PC-3 (cell line): Measurements from ENCODE around the gene TSC22D3. TPM values are rescaled to one million over a fixed set of nuclear protein-coding genes. Genes with fewer than 3 reads are reported as not detected.
"Not testable (repeated sequence)": the region's sequence is repeated elsewhere in the genome, so short reads cannot be mapped to it uniquely, and the experiment has no call there.

Experiments
- ATAC-seq: fragments of 200-7000 bp; cut with Tn5 transposase; 2 replicates; pipeline ENCODE4 v1.9.1; 2020; ENCODE audit warnings: mild to moderate bottlenecking, moderate library complexity
- BruUV-seq: library from RNA; stranded (reverse); fragments of 400-500 nt; replicated peaks from 2 replicates; lab custom pipeline; 2021; lab: Mats Ljungman, UMichigan
- CTCF ChIA-PET: fragments of 300-600 bp; sonication (Branson Sonifier 250); formaldehyde crosslinking; loops from one replicate; lab custom pipeline; 2022; ENCODE audit warnings: antibody characterized with exemption; lab: Charles Lee
- POLR2A ChIA-PET: fragments of 300-600 bp; sonication (Branson Sonifier 250); formaldehyde crosslinking; loops from one replicate; lab custom pipeline; 2022; ENCODE audit warnings: antibody characterized with exemption; ENCODE audit not compliant: unreplicated experiment; lab: Charles Lee
- DNase-seq: peaks from one replicate; pipeline ENCODE4 v3.0.0-alpha.2; 2015
- H2AFZ ChIP-seq: fragments of 300-600 bp; sonication (generic); 2 replicates; pipeline ENCODE4 v1.6.0; 2016; ENCODE audit warnings: antibody characterized with exemption, low read length
- H3F3A ChIP-seq: fragments of 300-600 bp; sonication (generic); one replicate; pipeline ENCODE4 v1.6.0; 2017; ENCODE audit warnings: antibody characterized with exemption, low read length, control low read depth, mild to moderate bottlenecking; ENCODE audit not compliant: unreplicated experiment
- H3K27ac ChIP-seq: fragments of 300-600 bp; sonication (generic); 2 replicates; pipeline ENCODE4 v1.5.1; 2016; ENCODE audit warnings: mild to moderate bottlenecking, low read length
- H3K27me3 ChIP-seq: fragments of 300-600 bp; sonication (generic); 2 replicates; pipeline ENCODE4 v1.6.1; 2016; ENCODE audit warnings: low read length, mixed read lengths
- H3K36me3 ChIP-seq: fragments of 300-600 bp; sonication (generic); 2 replicates; pipeline ENCODE4 v1.6.1; 2016; ENCODE audit warnings: low read depth, mixed run types, low read length, mixed read lengths
- H3K4me1 ChIP-seq: fragments of 300-600 bp; sonication (generic); 2 replicates; pipeline ENCODE4 v1.5.1; 2016; ENCODE audit warnings: low read length; ENCODE audit not compliant: insufficient read depth
- H3K4me2 ChIP-seq: fragments of 300-600 bp; sonication (generic); 2 replicates; pipeline ENCODE4 v1.6.0; 2016; ENCODE audit warnings: low read length
- H3K4me3 ChIP-seq: fragments of 300-600 bp; sonication (generic); 2 replicates; pipeline ENCODE4 v1.5.1; 2016; ENCODE audit warnings: mild to moderate bottlenecking, low read length, mixed read lengths
- H3K79me2 ChIP-seq: fragments of 300-600 bp; sonication (generic); 2 replicates; pipeline ENCODE4 v1.6.1; 2017; ENCODE audit warnings: low read length, mixed read lengths
- H3K9ac ChIP-seq: fragments of 300-600 bp; sonication (generic); 2 replicates; pipeline ENCODE4 v1.6.0; 2016; ENCODE audit warnings: mild to moderate bottlenecking, low read length
- H3K9me2 ChIP-seq: fragments of 300-600 bp; sonication (generic); replicated peaks from 2 replicates; pipeline ENCODE4 v1.6.1; 2016; ENCODE audit warnings: mixed run types, low read length, mixed read lengths
- H3K9me3 ChIP-seq: fragments of 300-600 bp; sonication (generic); 2 replicates; pipeline ENCODE4 v1.6.1; 2016; ENCODE audit warnings: low read length, mixed read lengths
- H4K20me1 ChIP-seq: fragments of 300-600 bp; sonication (generic); 2 replicates; pipeline ENCODE4 v1.6.1; 2016; ENCODE audit warnings: low read length, mixed read lengths
- CTCF ChIP-seq: fragments of 300-600 bp; sonication (generic); conservative IDR thresholded peaks from 2 replicates; pipeline ENCODE4 v1.5.1; 2017; ENCODE audit warnings: antibody characterized with exemption, low read depth, mild to moderate bottlenecking, low read length
- EZH2 ChIP-seq: fragments of 300-600 bp; sonication (generic); IDR thresholded peaks from one replicate; pipeline ENCODE4 v1.6.1; 2017; ENCODE audit warnings: antibody characterized with exemption, mild to moderate bottlenecking, low read length; ENCODE audit not compliant: unreplicated experiment
- EZH2phosphoT487 ChIP-seq: fragments of 300-600 bp; sonication (generic); IDR thresholded peaks from 2 replicates; pipeline ENCODE4 v1.6.1; 2018; ENCODE audit warnings: mild to moderate bottlenecking, antibody characterized with exemption, low read length, borderline replicate concordance
- intact Hi-C: fragments of 100-400 bp; cut with micrococcal nuclease; formaldehyde crosslinking; loops from 2 replicates; pipeline ENCODE4 v1.9.0; 2023
- total RNA-seq: library from RNA; depleted of rRNA; stranded (reverse); fragments of >200 nt; gene quantifications from 2 replicates; pipeline ENCODE4 v1.2.3, GENCODE V29; 2014

Gene TSC22D3
- total RNA-seq, 1 experiment from 2014 or later = 17.8 TPM

GRCh38 chrX:107669261-107669660 is 106.3 kb downstream of the TSC22D3 start:
- intact Hi-C loops = no loop called here

DNA sequence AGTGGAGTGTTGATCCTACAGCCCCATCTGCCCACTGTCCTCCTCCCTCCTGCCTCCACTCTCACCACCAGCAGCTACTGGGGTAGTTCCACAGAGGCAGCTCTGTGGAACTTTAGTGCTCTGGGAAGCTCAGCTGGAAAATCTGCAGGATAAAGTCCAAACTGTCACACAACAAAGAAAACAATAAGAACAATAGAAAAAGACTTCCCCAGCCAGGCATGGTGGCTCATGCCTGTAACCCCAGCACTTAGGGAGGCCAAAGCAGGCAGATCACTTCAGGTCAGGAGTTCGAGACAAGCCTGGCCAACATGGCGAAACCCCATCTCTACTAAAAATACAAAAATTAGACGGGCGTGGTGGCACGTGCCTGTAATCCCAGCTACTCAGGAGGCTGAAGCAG is 106.9 kb downstream of the TSC22D3 start:
- H3K9me3 ChIP-seq, CTCF ChIA-PET, H3K9ac ChIP-seq, H3K36me3 ChIP-seq, H3K4me3 ChIP-seq, H3K9me2 ChIP-seq, H4K20me1 ChIP-seq, H3K27ac ChIP-seq, H2AFZ ChIP-seq, ATAC-seq, H3K4me2 ChIP-seq, H3K27me3 ChIP-seq, H3K79me2 ChIP-seq, POLR2A ChIA-PET, H3K4me1 ChIP-seq, DNase-seq, intact Hi-C loops, BruUV-seq, H3F3A ChIP-seq: not testable (repeated sequence)

More at GRCh38 chrX:107669261-107669660, 106.3 kb downstream of the TSC22D3 start:
- Histone ChIP-seq H3K27ac (no peak overlapping the region), H3K9me3 (no peaks in the 10 kb centered on the region), H3K36me3 (no peaks in the 10 kb centered on the region), H3K27me3 (no peaks in the 10 kb centered on the region), H3K4me1 (peaks cover 13% of the 10 kb centered on the region), H3F3A (no peaks in the 10 kb centered on the region), H4K20me1 (no peaks in the 10 kb centered on the region), H3K9ac (no peak overlapping the region), H3K9me2 (no peaks in the 10 kb centered on the region), H3K4me3 (no peak overlapping the region), H2AFZ (no peak overlapping the region), H3K4me2 (no peak overlapping the region), H3K79me2 (no peaks in the 10 kb centered on the region)
- no TSS peak for BruUV-seq
- POLR2A ChIA-PET = interaction anchor here (0.5 kb wide), 1 partner anchor 49 kb away, joined by 3 read pairs; no protein-coding TSS in a partner anchor
- TF ChIP-seq EZH2phosphoT487 (no peak), CTCF (no peak)
- ATAC-seq = no peak
- CTCF ChIA-PET = no interaction called here
- no peak for DNase-seq

DNA sequence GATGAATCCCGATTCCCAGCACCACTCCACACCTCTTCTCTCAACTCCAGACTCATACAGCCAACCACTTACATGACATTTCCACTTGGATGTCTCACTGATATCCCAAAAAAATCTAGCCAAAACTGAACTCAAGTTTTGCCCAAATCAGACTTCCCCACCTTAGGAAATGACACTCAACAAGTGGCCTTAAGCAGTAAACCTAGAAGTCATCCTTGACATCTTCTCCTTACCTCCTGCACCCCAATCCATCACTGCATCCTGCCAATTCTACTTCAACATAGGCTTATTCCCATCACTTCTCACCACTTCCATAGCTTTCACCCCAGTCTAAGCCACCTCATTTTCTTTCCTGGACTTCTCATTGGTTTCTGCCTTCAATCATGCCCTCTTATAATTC is 108.2 kb downstream of the TSC22D3 start:
- Histone ChIP-seq H3K4me3 (no peak overlapping the region), H3K4me2 (no peak overlapping the region), H3K9me3 (no peaks in the 10 kb centered on the region), H3K27ac (no peak overlapping the region), H4K20me1 (no peaks in the 10 kb centered on the region), H3K9me2 (no peaks in the 10 kb centered on the region), H3F3A (no peaks in the 10 kb centered on the region), H3K9ac (no peak overlapping the region), H3K4me1 (no peaks in the 10 kb centered on the region), H3K27me3 (no peaks in the 10 kb centered on the region), H3K79me2 (no peaks in the 10 kb centered on the region), H2AFZ (no peak overlapping the region), H3K36me3 (no peaks in the 10 kb centered on the region)
- DNase-seq = no peak
- no peak for ATAC-seq
- CTCF ChIA-PET = no interaction called here
- no TSS peak for BruUV-seq
- POLR2A ChIA-PET = no interaction called here
- TF ChIP-seq EZH2 (no peak), EZH2phosphoT487 (no peak), CTCF (no peak)
- intact Hi-C loops = no loop called here
